ENCODE data around the gene RNF150.
"Not testable (repeated sequence)": the region's sequence is repeated elsewhere in the genome, so short reads cannot be mapped to it uniquely, and the experiment has no call there.

Gene RNF150

DNA sequence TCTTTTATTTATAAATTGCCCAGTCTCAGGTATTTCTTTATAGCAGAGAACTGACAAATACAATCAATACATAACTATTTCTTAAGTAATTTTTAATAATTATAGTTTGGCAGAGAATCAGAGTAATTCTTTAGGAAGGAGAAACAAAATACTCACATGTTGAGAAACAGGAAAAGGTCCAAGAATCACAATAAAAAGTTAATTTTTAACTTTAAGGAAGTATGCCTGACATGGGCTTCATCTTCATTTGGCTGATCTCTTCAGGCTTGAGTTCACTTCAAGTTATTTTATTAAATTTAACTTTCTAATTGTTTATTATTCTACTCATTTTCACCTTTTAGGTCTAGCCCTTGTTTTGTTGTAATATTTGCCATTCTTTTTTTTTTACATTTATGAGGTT is 36.1 kb upstream of the RNF150 start:
- H3K4me3 ChIP-seq (ENCODE audit: low read depth, low read length) = no peak overlapping the region
- no peak for DNase-seq (ENCODE audit: low read depth)
- TF ChIP-seq, protein P1, sequence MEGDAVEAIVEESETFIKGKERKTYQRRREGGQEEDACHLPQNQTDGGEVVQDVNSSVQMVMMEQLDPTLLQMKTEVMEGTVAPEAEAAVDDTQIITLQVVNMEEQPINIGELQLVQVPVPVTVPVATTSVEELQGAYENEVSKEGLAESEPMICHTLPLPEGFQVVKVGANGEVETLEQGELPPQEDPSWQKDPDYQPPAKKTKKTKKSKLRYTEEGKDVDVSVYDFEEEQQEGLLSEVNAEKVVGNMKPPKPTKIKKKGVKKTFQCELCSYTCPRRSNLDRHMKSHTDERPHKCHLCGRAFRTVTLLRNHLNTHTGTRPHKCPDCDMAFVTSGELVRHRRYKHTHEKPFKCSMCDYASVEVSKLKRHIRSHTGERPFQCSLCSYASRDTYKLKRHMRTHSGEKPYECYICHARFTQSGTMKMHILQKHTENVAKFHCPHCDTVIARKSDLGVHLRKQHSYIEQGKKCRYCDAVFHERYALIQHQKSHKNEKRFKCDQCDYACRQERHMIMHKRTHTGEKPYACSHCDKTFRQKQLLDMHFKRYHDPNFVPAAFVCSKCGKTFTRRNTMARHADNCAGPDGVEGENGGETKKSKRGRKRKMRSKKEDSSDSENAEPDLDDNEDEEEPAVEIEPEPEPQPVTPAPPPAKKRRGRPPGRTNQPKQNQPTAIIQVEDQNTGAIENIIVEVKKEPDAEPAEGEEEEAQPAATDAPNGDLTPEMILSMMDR (IDR thresholded peaks at IDR 0.05; ENCODE audit: insufficient read depth, low read depth, low read length, missing control alignments) = no peak

DNA sequence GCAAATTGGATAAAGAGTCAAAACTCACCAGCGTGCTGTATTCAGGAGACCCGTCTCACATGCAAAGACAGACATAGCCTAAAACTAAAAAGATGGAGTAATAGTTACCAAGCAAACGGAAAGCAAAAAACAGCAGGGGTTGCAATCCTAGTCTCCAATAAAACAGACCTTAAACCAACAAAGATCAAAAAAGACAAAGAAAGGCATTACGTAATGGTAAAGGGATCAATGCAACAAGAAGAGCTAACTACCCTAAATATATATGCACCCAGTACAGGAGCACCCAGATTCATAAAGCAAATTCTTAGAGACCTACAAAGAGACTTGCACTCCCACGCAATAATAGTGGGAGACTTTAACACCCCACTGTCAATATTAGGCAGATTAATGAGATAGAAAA is 31.7 kb upstream of the RNF150 start:
- DNase-seq (ENCODE audit: low read depth) = not testable (repeated sequence)

DNA sequence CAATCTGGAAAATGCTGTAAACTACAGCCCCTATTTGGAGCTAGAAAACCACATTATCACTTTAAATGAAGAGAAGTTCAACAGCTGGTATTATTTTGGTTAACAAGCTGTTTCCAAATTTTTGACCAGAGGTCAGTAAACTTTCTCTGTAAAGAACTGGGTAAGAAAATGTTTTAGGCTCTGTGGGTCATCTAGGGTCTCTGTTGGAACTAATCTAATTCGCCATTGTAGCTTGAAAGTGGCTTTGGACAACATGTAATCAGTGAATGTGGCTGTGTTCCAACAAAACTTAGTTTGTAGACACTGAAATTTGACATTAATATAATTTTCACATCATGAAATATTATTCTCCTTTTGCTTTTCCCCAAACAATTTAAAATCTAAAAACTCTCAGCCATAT is 25.8 kb upstream of the RNF150 start:
- H3K4me3 ChIP-seq (ENCODE audit: low read depth, low read length) = no peak overlapping the region
- DNase-seq (ENCODE audit: low read depth) = no peak
- TF ChIP-seq, protein P1 (IDR thresholded peaks at IDR 0.05; ENCODE audit: insufficient read depth, low read depth, low read length, missing control alignments) = no peak

More for the DNA sequence above, 31.7 kb upstream of the RNF150 start:
- H3K4me3 ChIP-seq (ENCODE audit: low read depth, low read length) = not testable (repeated sequence)

DNA sequence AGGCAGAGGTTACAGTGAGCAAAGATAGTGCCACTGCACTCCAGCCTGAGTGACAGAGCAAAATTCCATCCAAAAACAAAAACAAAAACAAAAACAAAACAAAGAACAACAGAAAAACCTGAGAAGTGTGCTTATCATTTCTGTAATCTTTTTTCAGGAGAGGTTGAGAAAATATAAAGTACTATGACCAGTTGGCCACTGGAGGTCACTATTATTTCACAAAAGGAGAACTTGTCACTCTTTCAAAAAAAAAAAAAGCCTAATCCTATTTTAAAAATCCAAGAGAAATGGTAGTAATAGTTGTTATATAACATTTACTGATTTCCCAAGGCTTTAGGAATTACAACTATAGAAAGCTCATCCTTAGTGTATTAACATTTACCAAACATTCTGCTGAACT is 24.9 kb upstream of the RNF150 start:
- peak; percentile 33 for DNase-seq (ENCODE audit: low read depth)
- TF ChIP-seq, protein P1 (IDR thresholded peaks at IDR 0.05; ENCODE audit: insufficient read depth, low read depth, low read length, missing control alignments) = peak; percentile 28
- no peak overlapping the region for H3K4me3 ChIP-seq (ENCODE audit: low read depth, low read length)

DNA sequence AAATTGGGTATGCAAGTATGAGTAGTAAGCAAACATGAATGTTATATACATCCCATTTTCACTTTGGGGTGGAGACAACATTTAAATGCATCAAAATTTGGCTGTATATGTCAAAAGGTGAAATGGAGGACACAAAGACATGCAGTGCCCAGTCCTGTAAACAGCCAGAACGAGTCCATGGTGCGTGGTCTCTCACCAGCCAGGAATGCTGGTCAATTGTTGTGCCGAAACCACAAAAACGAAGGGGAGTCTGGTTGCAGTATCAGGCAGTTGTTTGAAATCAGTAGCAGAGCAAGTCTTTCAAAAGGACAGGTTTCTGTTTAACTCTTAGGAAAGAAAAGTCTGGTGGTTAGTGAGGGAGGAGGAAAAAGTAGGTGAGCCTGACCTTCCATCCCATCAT is 22.3 kb upstream of the RNF150 start:
- no peak overlapping the region for H3K4me3 ChIP-seq (ENCODE audit: low read depth, low read length)
- TF ChIP-seq, protein P1 (IDR thresholded peaks at IDR 0.05; ENCODE audit: insufficient read depth, low read depth, low read length, missing control alignments) = no peak
- no peak for DNase-seq (ENCODE audit: low read depth)

DNA sequence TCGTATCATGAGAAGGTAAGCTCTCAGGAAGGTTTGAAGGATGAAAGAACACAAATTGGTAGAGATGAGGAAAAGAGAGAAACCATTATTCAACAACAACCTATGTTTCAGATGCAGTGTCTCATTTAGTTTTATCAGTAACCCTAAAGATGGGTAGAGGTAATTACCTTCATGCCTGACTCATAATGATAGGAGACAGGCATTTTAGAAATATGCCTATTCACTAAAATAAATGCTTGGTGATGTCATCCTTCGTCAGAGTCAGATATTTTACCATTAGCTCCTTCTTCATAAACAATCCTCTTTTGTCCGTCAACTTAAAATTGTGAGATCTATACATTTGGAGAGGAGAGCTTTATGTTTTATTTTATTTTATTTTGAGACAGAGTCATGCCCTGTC is 21.5 kb upstream of the RNF150 start:
- no peak overlapping the region for H3K4me3 ChIP-seq (ENCODE audit: low read depth, low read length)
- DNase-seq (ENCODE audit: low read depth) = no peak
- TF ChIP-seq, protein P1 (IDR thresholded peaks at IDR 0.05; ENCODE audit: insufficient read depth, low read depth, low read length, missing control alignments) = no peak

DNA sequence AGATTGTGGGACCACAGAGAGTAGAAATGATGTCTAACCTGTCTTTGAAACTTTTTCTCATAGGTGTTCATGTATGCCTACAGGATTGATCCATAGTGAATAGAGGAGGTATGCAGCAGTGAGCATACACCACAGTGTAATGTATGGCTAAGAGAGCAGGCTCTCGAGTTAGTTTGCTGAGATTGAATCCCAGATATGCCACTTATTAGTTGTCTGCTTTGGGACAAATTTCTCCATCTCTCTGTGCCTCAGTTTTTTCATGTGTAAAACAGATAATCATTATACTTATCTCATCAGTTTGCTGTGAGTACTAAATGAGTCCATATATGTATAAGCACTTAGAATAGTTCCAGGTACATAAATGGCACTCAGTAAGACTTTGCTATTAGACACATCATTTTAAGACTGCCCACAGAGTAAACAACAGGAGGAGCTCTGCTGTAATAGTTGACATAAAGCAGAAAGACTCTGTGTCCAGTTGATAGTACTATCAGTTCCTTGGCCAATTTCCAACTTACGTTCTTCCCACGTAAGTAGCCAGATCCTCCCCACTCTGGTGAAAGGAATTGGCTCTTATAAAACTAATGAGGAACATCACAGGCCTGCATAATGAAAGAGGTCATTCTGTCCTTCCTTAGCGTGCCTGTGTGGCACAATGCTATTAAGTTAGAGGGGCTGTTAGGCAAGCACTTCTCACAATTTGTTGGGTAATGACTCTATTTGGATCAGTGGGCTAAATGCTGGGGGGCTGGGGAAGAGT is 20.7 kb upstream of the RNF150 start:
- TF ChIP-seq, protein P1 (IDR thresholded peaks at IDR 0.05; ENCODE audit: insufficient read depth, low read depth, low read length, missing control alignments) = no peak
- no peak overlapping the region for H3K4me3 ChIP-seq (ENCODE audit: low read depth, low read length)
- no peak for DNase-seq (ENCODE audit: low read depth)

All from GM12865 (cell line).